GM12875 (cell line): ENCODE measurements around the gene DCUN1D1.

Experiments
- H3K4me3 ChIP-seq: one replicate; pipeline ENCODE4 v1.5.1; 2011; ENCODE audit warnings: low read depth, low read length, control low read depth
- CTCF ChIP-seq: IDR thresholded peaks from 2 replicates; pipeline ENCODE4 v1.5.1; 2011; ENCODE audit warnings: low read depth, mild to moderate bottlenecking, control low read depth, inconsistent platforms, low read length, moderate library complexity, borderline replicate concordance; ENCODE audit not compliant: insufficient read depth

Gene DCUN1D1

GRCh38 chr3:182957226-182957625 lies 23.1 kb downstream of the DCUN1D1 start:
- H3K4me3 ChIP-seq, result no peak overlapping the region
- TF ChIP-seq CTCF, result no peak

- no peak for TF ChIP-seq CTCF
- no peak overlapping the region for H3K4me3 ChIP-seq
Measured at GRCh38 chr3:182954553-182955235, 25.6 kb downstream of the DCUN1D1 start.

GRCh38 chr3:182949688-182950087 lies 30.6 kb downstream of the DCUN1D1 start:
- no peak overlapping the region for H3K4me3 ChIP-seq

GRCh38 chr3:182948305-182948704 lies 32.0 kb downstream of the DCUN1D1 start:
- H3K4me3 ChIP-seq, result no peak overlapping the region
- TF ChIP-seq CTCF, result no peak

More at GRCh38 chr3:182949688-182950087, 30.6 kb downstream of the DCUN1D1 start:
- no peak for TF ChIP-seq CTCF

GRCh38 chr3:182947888-182948287 lies 32.5 kb downstream of the DCUN1D1 start:
- TF ChIP-seq CTCF, result no peak
- no peak overlapping the region for H3K4me3 ChIP-seq

- H3K4me3 ChIP-seq, result no peak overlapping the region
- TF ChIP-seq CTCF, result no peak
Measured at GRCh38 chr3:182941719-182942118, 38.6 kb downstream of the DCUN1D1 start.

GRCh38 chr3:182940266-182940808 lies 40.0 kb downstream of the DCUN1D1 start:
- TF ChIP-seq CTCF, result no peak
- H3K4me3 ChIP-seq, result no peak overlapping the region
